IMR-90 (cell line): ENCODE measurements around the gene GNG7. TPM values are rescaled to one million over a fixed set of nuclear protein-coding genes. Genes with fewer than 3 reads are reported as not detected.

Experiments
- ATAC-seq: fragments of 200-7000 bp; cut with Tn5 transposase; 2 replicates; pipeline ENCODE4 v1.9.1; 2020; ENCODE audit warnings: low read depth, mild to moderate bottlenecking, moderate library complexity
- BruUV-seq: library from RNA; stranded (reverse); fragments of 400-500 nt; replicated peaks from 2 replicates; lab custom pipeline; 2021; lab: Mats Ljungman, UMichigan
- CTCF ChIA-PET: fragments of 300-600 bp; formaldehyde crosslinking; extraction: SDS; loops from one replicate; lab custom pipeline; 2021; ENCODE audit warnings: antibody characterized with exemption; lab: Yijun Ruan, JAX
- POLR2A ChIA-PET: fragments of 300-600 bp; sonication (Branson Sonifier 250); formaldehyde crosslinking; loops from one replicate; lab custom pipeline; 2022; ENCODE audit warnings: antibody characterized with exemption; ENCODE audit not compliant: unreplicated experiment; lab: Charles Lee
- DNase-seq: peaks from one replicate; pipeline ENCODE4 v3.0.0; 2013
- H2AFZ ChIP-seq: replicated peaks from 2 replicates; pipeline ENCODE3; 2013; ENCODE audit warnings: low read length, mild to moderate bottlenecking; ENCODE audit not compliant: poor library complexity
- H2AK5ac ChIP-seq: 2 replicates; pipeline ENCODE4 v1.6.1; 2013; ENCODE audit warnings: low read depth, low read length, inconsistent platforms
- H2AK9ac ChIP-seq: replicated peaks from 2 replicates; pipeline ENCODE3; 2013; ENCODE audit warnings: mild to moderate bottlenecking, low read depth, low read length, moderate library complexity; ENCODE audit not compliant: poor library complexity
- H2BK120ac ChIP-seq: 2 replicates; pipeline ENCODE4 v1.6.1; 2013; ENCODE audit warnings: low read depth, low read length, inconsistent platforms
- H2BK15ac ChIP-seq: 3 replicates; pipeline ENCODE4 v1.6.1; 2013; ENCODE audit warnings: low read depth, low read length, inconsistent platforms
- H2BK20ac ChIP-seq: 2 replicates; pipeline ENCODE4 v1.6.1; 2013; ENCODE audit warnings: low read depth, mild to moderate bottlenecking, inconsistent platforms, low read length, moderate library complexity
- H2BK5ac ChIP-seq: 2 replicates; pipeline ENCODE4 v1.6.1; 2013; ENCODE audit warnings: mild to moderate bottlenecking, low read depth, low read length, inconsistent platforms; ENCODE audit not compliant: poor library complexity, severe bottlenecking
- H3K14ac ChIP-seq: replicated peaks from 2 replicates; pipeline ENCODE4 v1.6.1; 2013; ENCODE audit warnings: low read depth, low read length, inconsistent platforms
- H3K18ac ChIP-seq: 2 replicates; pipeline ENCODE4 v1.6.1; 2013; ENCODE audit warnings: low read depth, low read length, control low read depth
- H3K23ac ChIP-seq: 2 replicates; pipeline ENCODE4 v1.6.1; 2013; ENCODE audit warnings: low read depth, low read length, inconsistent platforms
- H3K27ac ChIP-seq: 2 replicates; pipeline ENCODE4 v1.5.1; 2013; ENCODE audit warnings: mild to moderate bottlenecking, control low read depth, low read length; ENCODE audit not compliant: insufficient read depth
- H3K27me3 ChIP-seq: 2 replicates; pipeline ENCODE4 v1.6.1; 2013; ENCODE audit warnings: low read length; ENCODE audit not compliant: control insufficient read depth, insufficient read depth
- H3K36me3 ChIP-seq: 2 replicates; pipeline ENCODE4 v1.6.1; 2013; ENCODE audit warnings: low read length, mixed read lengths; ENCODE audit not compliant: control insufficient read depth, insufficient read depth
- H3K4ac ChIP-seq: 2 replicates; pipeline ENCODE4 v1.6.1; 2013; ENCODE audit warnings: low read depth, low read length, inconsistent platforms
- H3K4me1 ChIP-seq: 2 replicates; pipeline ENCODE4 v1.6.1; 2013; ENCODE audit warnings: low read length, mixed read lengths; ENCODE audit not compliant: control insufficient read depth, insufficient read depth
- H3K4me2 ChIP-seq: 2 replicates; pipeline ENCODE4 v1.6.1; 2013; ENCODE audit warnings: low read depth, mild to moderate bottlenecking, control low read depth, low read length, moderate library complexity
- H3K4me3 ChIP-seq: 2 replicates; pipeline ENCODE4 v1.5.1; 2013; ENCODE audit warnings: low read depth, mild to moderate bottlenecking, control low read depth, low read length, moderate library complexity; ENCODE audit not compliant: insufficient read depth
- H3K56ac ChIP-seq: 2 replicates; pipeline ENCODE4 v1.6.1; 2013; ENCODE audit warnings: low read length, inconsistent platforms; ENCODE audit not compliant: insufficient read depth; ENCODE audit errors: extremely low read depth
- H3K79me1 ChIP-seq, 2 experiments: 2 replicates each; pipeline ENCODE4 v1.6.1; 2013; ENCODE audit warnings: low read length in 2 of 2, inconsistent platforms in 1 of 2, low read depth in 1 of 2
- H3K9ac ChIP-seq: 2 replicates; pipeline ENCODE4 v1.6.1; 2013; ENCODE audit warnings: low read depth, low read length, control low read depth
- H3K9me1 ChIP-seq: 2 replicates; pipeline ENCODE4 v1.6.1; 2013; ENCODE audit warnings: low read length, inconsistent platforms; ENCODE audit not compliant: insufficient read depth
- H3K9me3 ChIP-seq: 2 replicates; pipeline ENCODE4 v1.6.1; 2013; ENCODE audit warnings: low read length; ENCODE audit not compliant: control insufficient read depth, insufficient read depth
- H4K20me1 ChIP-seq: 2 replicates; pipeline ENCODE4 v1.6.1; 2013; ENCODE audit warnings: low read length, inconsistent platforms; ENCODE audit not compliant: insufficient read depth
- H4K5ac ChIP-seq: 2 replicates; pipeline ENCODE4 v1.6.1; 2013; ENCODE audit warnings: mild to moderate bottlenecking, low read depth, low read length, control low read depth
- H4K8ac ChIP-seq, 2 experiments: 2 replicates each; pipeline ENCODE4 v1.6.1; 2013; ENCODE audit warnings: low read depth in 2 of 2, low read length in 2 of 2, control low read depth in 1 of 2, inconsistent platforms in 1 of 2
- H4K91ac ChIP-seq: 2 replicates; pipeline ENCODE4 v1.6.1; 2013; ENCODE audit warnings: low read depth, low read length, inconsistent platforms; ENCODE audit not compliant: insufficient read depth
- CEBPB ChIP-seq: IDR thresholded peaks from 2 replicates; pipeline ENCODE4 v1.6.1; 2012; ENCODE audit warnings: low read depth, low read length, improper control_type of control experiment
- CHD1 ChIP-seq: IDR thresholded peaks from 2 replicates; pipeline ENCODE4 v1.6.1; 2012; ENCODE audit warnings: low read depth, low read length, improper control_type of control experiment
- MAZ ChIP-seq: IDR thresholded peaks from 2 replicates; pipeline ENCODE4 v1.6.1; 2012; ENCODE audit warnings: low read depth, mild to moderate bottlenecking, low read length, improper control_type of control experiment, moderate library complexity, borderline replicate concordance
- RAD21 ChIP-seq: IDR thresholded peaks from 2 replicates; pipeline ENCODE4 v1.6.1; 2012; ENCODE audit warnings: low read length, improper control_type of control experiment
- RCOR1 ChIP-seq: IDR thresholded peaks from 2 replicates; pipeline ENCODE4 v1.6.1; 2012; ENCODE audit warnings: mild to moderate bottlenecking, low read length, improper control_type of control experiment; ENCODE audit not compliant: insufficient replicate concordance
- WGBS, 2 experiments: methylation state at CpG; one replicate each; pipeline versions ENCODE4 v1.1.5 to v1.1.7; 2013; ENCODE audit warnings: missing lambda C conversion rate in 2 of 2; ENCODE audit not compliant: insufficient read length in 1 of 2; ENCODE audit errors: extremely low coverage in 2 of 2; 5-methylcytosine and 5-hydroxymethylcytosine counted together
- dilution Hi-C: fragments of 300-500 bp; cut with HindIII; formaldehyde crosslinking; loops from one replicate; pipeline ENCODE4 v1.14.3; 2018; ENCODE audit warnings: low sequenced_read_pairs; ENCODE audit not compliant: unreplicated experiment
- in situ Hi-C: fragments of 300-500 bp; cut with MboI; formaldehyde crosslinking; loops from 3 replicates; pipeline ENCODE4 v1.14.3; 2019; ENCODE audit warnings: low sequenced_read_pairs, inconsistent platforms, mixed read lengths
- intact Hi-C: fragments of 100-400 bp; cut with micrococcal nuclease; formaldehyde crosslinking; loops from 2 replicates; pipeline ENCODE4 v1.10.0; 2022
- polyA plus RNA-seq, 3 experiments: library from polyadenylated mRNA; depleted of rRNA; stranded (reverse); fragments of >200 nt; gene quantifications; 2 replicates each; pipeline ENCODE4 v1.2.3, GENCODE V29; 2012; ENCODE audit warnings: low replicate concordance in 1 of 3
- total RNA-seq: library from RNA; depleted of rRNA; stranded (reverse); fragments of >200 nt; gene quantifications from 2 replicates; pipeline ENCODE4 v1.2.3, GENCODE V29; 2012
- TF ChIP-seq, protein P1 (sequence below): fragments of 150-350 bp; IDR thresholded peaks from 2 replicates; pipeline ENCODE4 v1.6.1; 2016; ENCODE audit warnings: low read depth, mild to moderate bottlenecking, low read length, moderate library complexity, borderline replicate concordance

The GNG7 gene
- total and polyA plus RNA-seq, 2 of the 4 experiments (the other 2 are of a cell fraction), result under 0.01 to 0.21 TPM

DNA sequence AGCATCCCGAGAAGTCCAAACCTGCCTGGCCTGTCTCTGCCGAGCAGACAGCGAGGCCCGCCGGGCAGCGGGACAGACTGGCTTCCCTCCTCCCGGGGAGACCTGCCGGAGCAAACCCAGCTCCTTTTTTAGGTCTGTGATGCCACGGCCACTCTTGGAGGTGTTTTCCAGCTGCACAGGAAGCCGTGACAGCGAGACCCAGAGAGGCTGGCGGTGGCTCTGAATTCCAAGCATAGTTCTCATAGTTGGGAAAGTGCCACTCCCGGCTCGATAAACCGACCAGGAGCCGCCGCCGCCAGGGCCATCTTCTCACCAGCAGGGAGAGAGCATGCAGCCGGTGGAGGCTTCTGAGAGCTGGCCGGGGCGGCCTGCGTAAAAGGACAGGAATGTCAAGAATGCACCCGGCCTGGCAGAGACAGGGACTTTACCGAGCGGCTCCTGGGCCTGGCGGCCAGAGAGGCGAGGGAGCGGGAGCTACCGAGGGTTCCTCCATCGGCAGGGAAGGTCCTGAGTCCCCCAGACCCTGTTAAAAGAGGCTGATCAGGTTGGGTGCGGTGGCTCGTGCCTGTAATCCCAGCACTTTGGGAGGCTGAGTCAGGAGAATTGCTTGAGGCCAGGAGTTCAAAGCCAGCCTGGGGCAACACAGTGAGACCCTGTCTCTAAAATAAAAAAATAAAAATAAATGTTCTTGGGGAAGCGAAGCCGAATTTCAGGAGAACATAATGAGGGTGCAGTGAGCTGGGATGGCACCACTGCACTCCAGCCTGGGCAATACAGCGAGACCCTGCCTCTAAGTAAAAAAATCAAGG lies 161.6 kb downstream of the GNG7 start (continued):
- TF ChIP-seq, protein P1, sequence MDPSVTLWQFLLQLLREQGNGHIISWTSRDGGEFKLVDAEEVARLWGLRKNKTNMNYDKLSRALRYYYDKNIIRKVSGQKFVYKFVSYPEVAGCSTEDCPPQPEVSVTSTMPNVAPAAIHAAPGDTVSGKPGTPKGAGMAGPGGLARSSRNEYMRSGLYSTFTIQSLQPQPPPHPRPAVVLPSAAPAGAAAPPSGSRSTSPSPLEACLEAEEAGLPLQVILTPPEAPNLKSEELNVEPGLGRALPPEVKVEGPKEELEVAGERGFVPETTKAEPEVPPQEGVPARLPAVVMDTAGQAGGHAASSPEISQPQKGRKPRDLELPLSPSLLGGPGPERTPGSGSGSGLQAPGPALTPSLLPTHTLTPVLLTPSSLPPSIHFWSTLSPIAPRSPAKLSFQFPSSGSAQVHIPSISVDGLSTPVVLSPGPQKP, result no peak

DNA sequence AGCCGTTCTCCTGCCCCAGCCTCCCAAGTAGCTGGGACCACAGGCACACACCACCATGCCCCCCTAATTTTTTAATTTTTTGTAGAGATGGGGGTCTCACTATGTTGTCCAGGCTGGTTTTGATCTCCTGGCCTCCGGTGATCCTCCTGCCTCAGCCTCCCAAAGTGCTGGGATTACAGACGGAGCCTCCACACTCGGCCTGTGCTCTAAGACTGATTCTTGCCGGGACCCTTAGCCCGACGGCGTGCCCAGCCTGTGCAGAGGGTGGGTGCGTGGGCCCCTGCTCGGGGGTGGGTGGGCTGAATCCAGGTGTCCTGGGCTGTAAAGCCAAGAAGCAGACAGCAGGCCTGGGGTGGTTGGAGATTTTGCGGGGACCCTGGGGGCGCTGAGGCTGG lies 162.2 kb downstream of the GNG7 start:
- H4K8ac ChIP-seq, result peak overlapping the region; percentile 90 to 98
- peak overlapping the region; percentile 97 for H2AK5ac ChIP-seq
- intact Hi-C loops, result no loop called here
- no peaks in the 10 kb centered on the region for H3K9me3 ChIP-seq
- H4K5ac ChIP-seq, result peak overlapping the region; percentile 17
- H3K79me1 ChIP-seq, result peaks cover 4 to 26% of the 10 kb centered on the region in 2 experiments; a peak in 3 of 4 replicates
- H3K23ac ChIP-seq, result peak overlapping the region; percentile 64; the same call in 1 of the 2 replicates
- WGBS, 2 experiments, result 59% methylated on average over 4 of the region's 12 CpGs; no CpG with 5 or more reads in 1 of the 2 experiments
- H3K9ac ChIP-seq, result peak overlapping the region; percentile 52
- H3K4ac ChIP-seq, result peak overlapping the region; percentile 98
- peak overlapping the region; percentile 85; the same call in 2 of the 3 replicates for H2BK15ac ChIP-seq
- CTCF ChIA-PET, result no interaction called here
- peak overlapping the region; percentile 78 for H2AFZ ChIP-seq
- peaks cover 28% of the 10 kb centered on the region for H3K4me1 ChIP-seq
- TF ChIP-seq CHD1 (no peak), RCOR1 (no peak), RAD21 (no peak), MAZ (no peak), CEBPB (no peak)
- no peaks in the 10 kb centered on the region for H3K27me3 ChIP-seq
- H2BK5ac ChIP-seq, result peak overlapping the region; percentile 97
- peak overlapping the region; percentile 96 for H4K91ac ChIP-seq
- no peaks in the 10 kb centered on the region for H4K20me1 ChIP-seq
- ATAC-seq, result no peak
- dilution Hi-C loops, result no loop called here
- POLR2A ChIA-PET, result interaction anchor here (0.9 to 2.0 kb wide), 3 partner anchors 39 to 64 kb away, joined by 3 to 23 read pairs (median 3); partner anchors contain the start of gene GADD45B
- in situ Hi-C loops, result no loop called here
- no TSS peak for BruUV-seq
- no peak for DNase-seq
- H3K4me3 ChIP-seq, result 0 out of 2 replicates have a peak overlapping the region, but pooled peaks have one; percentile 0
- peak overlapping the region; percentile 11 for H3K4me2 ChIP-seq
- no peaks in the 10 kb centered on the region for H3K36me3 ChIP-seq
- H2BK20ac ChIP-seq, result peak overlapping the region; percentile 96
- H3K14ac ChIP-seq, result peak overlapping the region; percentile 87
- peak overlapping the region; percentile 95 for H2BK120ac ChIP-seq
- H3K27ac ChIP-seq, result peak overlapping the region; percentile 87
- H3K9me1 ChIP-seq, result peaks cover 9% of the 10 kb centered on the region
- peak overlapping the region; percentile 27 for H3K18ac ChIP-seq
- peak overlapping the region; percentile 90 for H2AK9ac ChIP-seq
- H3K56ac ChIP-seq, result peak overlapping the region; percentile 76
